Activated T-cell treated with anti-CD3 and anti-CD28 coated beads, Interleukin-2, amount 50 U/mL, for 1 hour (primary cell): Measurements from ENCODE around the gene NOL8.

Source experiments
- DNase-seq: peaks from one replicate; pipeline ENCODE4 v3.0.0-alpha.2; 2020

NOL8 gene

GRCh38 chr9:92310562-92310961, 14.6 kb downstream of the NOL8 start:
- DNase-seq, result no peak

- DNase-seq, result no peak
Measured at GRCh38 chr9:92308893-92309292, 16.3 kb downstream of the NOL8 start.

- no peak for DNase-seq
Measured at GRCh38 chr9:92300936-92301335, 24.2 kb downstream of the NOL8 start.

- DNase-seq, result no peak
Measured at GRCh38 chr9:92299116-92299515, 26.0 kb downstream of the NOL8 start.

GRCh38 chr9:92298036-92298435, 27.1 kb downstream of the NOL8 start:
- DNase-seq, result no peak

- DNase-seq, result no peak
Measured at GRCh38 chr9:92297611-92298010, 27.5 kb downstream of the NOL8 start.

GRCh38 chr9:92295827-92296258, 29.3 kb downstream of the NOL8 start:
- DNase-seq, result no peak

- DNase-seq, result no peak
Measured at GRCh38 chr9:92295240-92295790, 29.8 kb downstream of the NOL8 start.

GRCh38 chr9:92294297-92294676, 30.9 kb downstream of the NOL8 start:
- peak; percentile 26 for DNase-seq

- peak; percentile 100 for DNase-seq
Measured at GRCh38 chr9:92293452-92294296, 31.5 kb downstream of the NOL8 start, which contains the start of gene IARS1. Gene IARS1 (minus strand): TSS chr9:92293697. CDS start chr9:92289419, 4,278 bp downstream.

GRCh38 chr9:92293075-92293354, 32.1 kb downstream of the NOL8 start:
- no peak for DNase-seq

GRCh38 chr9:92292338-92293074, 32.6 kb downstream of the NOL8 start:
- no peak for DNase-seq

- no peak for DNase-seq
Measured at GRCh38 chr9:92291577-92291976, 33.6 kb downstream of the NOL8 start.

GRCh38 chr9:92290785-92291429, 34.2 kb downstream of the NOL8 start:
- no peak for DNase-seq

- DNase-seq, result no peak
Measured at GRCh38 chr9:92289708-92290390, 35.3 kb downstream of the NOL8 start.

GRCh38 chr9:92279302-92279701, 45.8 kb downstream of the NOL8 start:
- DNase-seq, result no peak

- DNase-seq, result no peak
Measured at GRCh38 chr9:92278110-92278509, 47.0 kb downstream of the NOL8 start.

- no peak for DNase-seq
Measured at GRCh38 chr9:92276331-92277032, 48.7 kb downstream of the NOL8 start.

GRCh38 chr9:92275541-92275940, 49.6 kb downstream of the NOL8 start:
- DNase-seq, result no peak

- no peak for DNase-seq
Measured at GRCh38 chr9:92270511-92270910, 54.6 kb downstream of the NOL8 start.

GRCh38 chr9:92266486-92266885, 58.7 kb downstream of the NOL8 start:
- no peak for DNase-seq

GRCh38 chr9:92265154-92265553, 60.0 kb downstream of the NOL8 start:
- no peak for DNase-seq
